Motor neuron (in vitro differentiated cells): ENCODE data around the gene ZIC1. TPM values are rescaled to one million over a fixed set of nuclear protein-coding genes. Genes with fewer than 3 reads are reported as not detected.
A peak's percentile ranks its signal among the peaks of the same experiment; 100 is the strongest.

Source experiments
- ATAC-seq, 8 experiments: fragments of 200-7000 bp; cut with Tn5 transposase; replicated peaks in 6 of 8; 2 replicates each; pipeline ENCODE4 v1.8.0; 2021; ENCODE audit warnings: mild to moderate bottlenecking in 8 of 8, moderate library complexity in 8 of 8
- H3K27ac ChIP-seq, 2 donors: fragments of 250-450 bp; sonication (Bioruptor Pico); 2 replicates each; pipeline ENCODE4 v1.9.0; 2021; ENCODE audit warnings: antibody characterized with exemption in 2 of 2, mild to moderate bottlenecking in 2 of 2, moderate library complexity in 1 of 2
- H3K4me1 ChIP-seq, 2 donors: fragments of 250-450 bp; sonication (Bioruptor Pico); replicated peaks in 1 of 2; 2 replicates each; pipeline ENCODE4 v1.6.1; 2021; ENCODE audit warnings: antibody characterized with exemption in 2 of 2, mild to moderate bottlenecking in 2 of 2, moderate library complexity in 1 of 2
- H3K4me3 ChIP-seq, 5 donors: fragments of 250-450 bp; sonication (Bioruptor Pico); 2 replicates each; pipeline ENCODE4 v1.9.0; 2021; ENCODE audit warnings: antibody characterized with exemption in 5 of 5, mild to moderate bottlenecking in 5 of 5, moderate library complexity in 4 of 5
- WGBS, 10 experiments: fragments of 450-650 bp; shearing (Covaris generic); methylation state at CpG; one replicate each; pipeline ENCODE4 v1.0.0; 2022; 5-methylcytosine and 5-hydroxymethylcytosine counted together
- in situ Hi-C, 9 experiments: fragments of 400-800 bp; cut with MboI; loops; one replicate each; pipeline ENCODE4 v1.15.0; 2021; ENCODE audit warnings: low sequenced_read_pairs in 9 of 9, low pct_unique_long_range_greater_than_20kb in 2 of 9; ENCODE audit not compliant: unreplicated experiment in 9 of 9
- total RNA-seq, 8 experiments: library from RNA; unstranded; fragments of 300-600 nt; gene quantifications; 2 replicates each; pipeline versions ENCODE4 v1.2.3 to v1.2.4, GENCODE V29; 2022

The ZIC1 gene
- total RNA-seq, 8 experiments from 2014 or later: 1.4 to 172 (median 13.4) TPM

DNA sequence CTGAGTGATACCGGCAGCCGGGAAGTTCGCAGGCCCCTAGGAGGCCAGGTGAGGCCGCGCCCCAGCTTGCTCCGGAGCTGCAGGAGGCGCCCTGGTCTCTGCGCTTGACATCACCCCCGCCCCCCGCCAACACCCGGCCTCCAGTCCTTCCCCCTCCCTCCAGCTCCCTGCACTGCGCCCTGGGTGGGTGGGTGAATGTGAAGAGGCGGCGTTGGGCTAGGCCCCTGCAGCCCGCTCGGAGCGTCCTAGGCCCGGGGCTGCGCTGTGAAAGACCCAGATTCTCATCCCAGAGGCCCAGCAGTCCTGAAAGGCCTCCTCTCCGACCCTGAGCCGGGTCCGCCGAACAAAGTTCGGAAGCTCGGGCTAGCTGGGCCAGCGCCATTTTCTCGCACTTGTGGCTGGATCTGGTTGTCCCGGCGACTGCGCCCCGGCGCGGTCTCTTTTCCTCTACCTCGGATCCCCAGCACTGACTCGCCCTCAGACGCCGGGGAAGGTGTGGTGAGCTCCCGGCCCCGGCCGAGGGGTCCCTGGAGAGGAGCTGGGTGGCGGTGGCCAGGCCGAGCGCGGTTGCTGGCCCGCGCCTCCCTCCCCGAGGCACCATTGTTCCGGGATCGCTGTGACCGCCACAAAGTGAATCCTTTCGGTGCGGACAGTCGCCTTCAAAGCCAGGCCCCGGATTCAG, 15.8 kb upstream of the ZIC1 start:
- Histone ChIP-seq H3K4me3 (peak overlapping the region; percentile 27 to 40 (median 34)), H3K27ac (no peak overlapping the region), H3K4me1 (peaks cover 0 to 4% of the 10 kb centered on the region in 2 donors)
- in situ Hi-C loops: loop anchor here in 1 of 9 experiments (25.0 kb wide), 2 partner anchors 256 to 581 kb away; no protein-coding TSS in a partner anchor
- WGBS, 10 experiments: 1 to 7% (median 4%) methylated on average over 3 to 20 of the region's 54 CpGs; no CpG with 5 or more reads in 6 of the 10 experiments
- peak; percentile 29 to 72 (median 56) for ATAC-seq

DNA sequence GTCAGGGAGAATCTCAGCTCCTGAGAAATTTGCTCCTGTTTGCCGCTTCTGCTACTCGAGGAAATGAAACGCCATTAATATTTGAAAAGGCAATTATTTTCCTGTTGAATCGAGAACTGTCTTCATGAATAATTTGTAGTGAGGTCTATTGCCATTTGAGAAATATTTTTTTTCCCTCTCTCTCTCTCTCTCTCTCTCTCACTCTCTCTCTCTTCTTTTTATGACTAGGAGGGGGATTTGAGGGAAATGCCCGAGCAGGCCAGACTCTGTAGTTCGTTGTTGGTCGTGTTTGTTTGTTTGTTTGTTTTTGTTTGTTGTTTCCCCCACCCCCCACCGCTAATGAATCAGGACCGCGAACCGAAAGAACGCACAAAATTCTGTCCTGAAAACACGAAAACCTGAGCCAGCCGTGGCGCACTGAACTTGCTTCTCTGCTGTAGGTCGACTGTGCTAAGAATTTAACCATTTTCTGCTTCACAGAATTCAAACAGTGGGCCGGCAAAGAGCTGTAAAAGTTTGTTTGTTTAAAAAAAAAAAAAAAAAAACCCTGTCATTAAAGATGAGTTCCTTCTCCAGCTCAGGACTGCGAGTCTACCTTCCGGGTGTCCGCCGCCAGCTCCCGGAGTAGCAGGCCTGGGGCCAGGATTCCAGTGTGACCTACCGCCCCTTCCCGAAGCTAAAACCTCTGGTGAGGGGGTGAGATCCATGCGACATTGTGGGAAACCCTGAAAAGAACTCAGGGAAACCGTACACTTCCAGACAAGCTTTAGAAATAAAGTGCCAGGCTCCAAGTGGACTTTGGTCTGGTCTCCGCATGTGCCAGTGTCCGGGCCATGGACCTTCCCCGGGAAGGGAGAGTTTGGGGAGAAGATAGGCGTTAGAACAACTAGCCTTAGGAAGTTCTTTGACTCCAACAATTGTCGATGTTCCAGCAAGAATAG, 15.0 kb upstream of the ZIC1 start:
- Histone ChIP-seq H3K4me3 (peak overlapping the region; percentile 27 to 40 (median 34)), H3K27ac (no peak overlapping the region), H3K4me1 (peaks cover 0 to 4% of the 10 kb centered on the region in 2 donors)
- ATAC-seq: peak in 1 of 8 experiments; percentile 8
- in situ Hi-C loops: loop anchor here in 1 of 9 experiments (25.0 kb wide), 2 partner anchors 257 to 582 kb away; no protein-coding TSS in a partner anchor
- 0 to 29% (median 9%) methylated on average over 2 to 30 of the region's 31 CpGs for WGBS, 10 experiments

DNA sequence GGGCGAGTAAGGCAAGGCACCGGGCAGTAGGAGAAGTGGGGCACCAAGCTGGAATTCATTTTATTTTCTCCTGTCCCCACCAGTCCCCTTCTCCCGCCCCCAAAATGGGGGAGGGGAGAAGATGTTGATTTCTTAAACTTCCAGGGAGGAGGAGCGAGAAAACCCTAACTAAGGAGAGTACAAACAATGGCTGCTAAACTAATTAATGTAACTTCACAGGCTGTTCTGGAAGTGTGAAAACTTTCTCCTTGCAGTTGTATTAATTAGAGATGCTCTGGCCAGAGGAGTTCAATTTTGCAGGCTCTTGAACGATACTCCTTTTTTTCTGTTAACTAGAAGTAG, 14.3 kb upstream of the ZIC1 start:
- no peak overlapping the region for H3K27ac ChIP-seq

DNA sequence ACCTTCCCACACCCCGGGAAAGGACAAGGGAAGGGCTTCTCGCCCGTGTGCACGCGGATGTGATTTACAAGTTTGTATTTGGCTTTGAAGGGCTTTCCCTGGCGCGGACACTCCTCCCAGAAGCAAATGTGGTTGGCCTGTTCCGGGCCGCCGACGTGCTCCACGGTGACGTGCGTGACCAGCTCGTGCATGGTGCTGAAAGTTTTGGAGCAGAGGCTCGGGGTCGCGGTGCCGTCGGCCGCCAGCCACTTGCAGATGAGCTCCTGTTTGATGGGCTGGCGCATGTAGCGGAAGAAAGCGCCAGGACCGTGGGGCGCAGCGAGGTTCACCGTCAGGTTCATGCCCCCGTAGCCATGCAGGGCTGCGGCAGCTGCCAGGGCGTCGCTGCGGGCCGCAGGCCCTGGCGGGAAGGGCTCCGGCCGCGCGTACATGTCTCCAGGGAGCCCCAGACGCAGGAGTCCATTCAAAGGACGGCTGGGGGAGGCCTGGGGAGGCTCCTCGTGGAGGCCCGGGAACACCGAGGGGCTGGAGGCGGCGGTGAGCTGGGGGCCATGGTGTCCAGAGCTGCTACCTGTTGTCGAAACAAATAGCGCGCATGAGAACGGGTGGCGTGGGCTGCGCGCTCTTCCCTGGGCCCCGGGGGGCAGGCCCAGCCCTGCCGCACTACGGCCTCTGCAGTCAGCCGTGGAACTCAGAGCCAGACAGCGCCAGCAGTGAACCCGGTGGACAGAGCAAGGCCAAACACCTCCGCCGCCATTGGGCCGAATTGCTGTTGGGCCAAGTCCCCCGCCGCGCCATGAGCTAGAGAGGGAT, 13.1 kb upstream of the ZIC1 start:
- Histone ChIP-seq H3K4me3 (no peak overlapping the region), H3K27ac (no peak overlapping the region), H3K4me1 (peaks cover 0 to 4% of the 10 kb centered on the region in 2 donors)
- 20 to 87% (median 39%) methylated on average over 1 to 21 of the region's 65 CpGs; no CpG with 5 or more reads in 3 of the 10 experiments for WGBS, 10 experiments
- no peak for ATAC-seq
- in situ Hi-C loops: loop anchor here in 1 of 9 experiments (25.0 kb wide), 2 partner anchors 259 to 584 kb away; no protein-coding TSS in a partner anchor

More for the DNA sequence above, 14.3 kb upstream of the ZIC1 start:
- ATAC-seq: no peak
- in situ Hi-C loops: loop anchor here in 1 of 9 experiments (25.0 kb wide), 2 partner anchors 258 to 583 kb away; no protein-coding TSS in a partner anchor
- WGBS, 10 experiments: 21 to 100% (median 38%) methylated on average over 1 to 5 of the region's 5 CpGs; no CpG with 5 or more reads in 1 of the 10 experiments
- Histone ChIP-seq H3K4me1 (peaks cover 0 to 4% of the 10 kb centered on the region in 2 donors), H3K4me3 (no peak overlapping the region)

GRCh38 chr3:147396712-147397046, 12.5 kb upstream of the ZIC1 start:
- peaks cover 0 to 4% of the 10 kb centered on the region in 2 donors for H3K4me1 ChIP-seq
- 40 to 80% (median 65%) methylated on average over 1 to 7 of the region's 17 CpGs; no CpG with 5 or more reads in 6 of the 10 experiments for WGBS, 10 experiments
- H3K27ac ChIP-seq: no peak overlapping the region
- H3K4me3 ChIP-seq: no peak overlapping the region
- no peak for ATAC-seq
- in situ Hi-C loops: loop anchor here in 1 of 9 experiments (25.0 kb wide), 2 partner anchors 259 to 584 kb away; no protein-coding TSS in a partner anchor

DNA sequence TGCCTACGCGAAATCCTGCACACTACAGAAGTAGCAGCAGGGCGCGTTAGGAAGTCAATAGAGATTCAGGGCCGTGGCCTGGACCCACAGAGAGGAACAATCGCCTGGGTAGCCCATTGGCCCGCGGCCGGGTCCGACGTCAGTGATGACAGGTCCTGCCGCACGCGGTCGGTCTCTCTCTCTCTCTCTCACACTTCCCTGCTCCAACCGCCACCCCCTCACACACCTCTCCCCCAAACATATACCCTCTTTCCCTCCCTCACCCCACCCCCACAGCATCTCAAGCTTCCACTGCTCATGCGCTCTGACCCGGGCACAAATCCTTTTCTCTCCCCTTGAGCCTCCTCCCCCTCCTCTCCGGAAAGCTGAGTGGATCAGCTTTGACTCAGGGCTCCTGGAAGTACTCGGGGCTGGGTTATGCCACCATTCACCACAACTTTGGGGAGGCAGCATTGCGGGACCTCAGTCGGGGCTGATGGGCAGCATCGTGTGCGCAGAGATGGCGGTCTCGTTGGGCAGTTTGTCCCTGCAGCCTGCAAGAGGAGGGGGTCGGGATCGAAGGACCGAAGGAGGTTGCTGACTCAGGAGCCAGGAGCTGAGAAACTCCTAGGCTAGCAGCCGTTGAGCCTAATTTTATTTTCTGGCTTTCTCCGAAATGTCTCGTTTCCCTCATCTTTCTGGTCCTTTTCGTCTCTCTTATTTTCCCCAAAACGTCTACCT, 11.8 kb upstream of the ZIC1 start:
- peak in 3 of 8 experiments; percentile 29 to 36 (median 35) for ATAC-seq
- peaks cover 0 to 4% of the 10 kb centered on the region in 2 donors for H3K4me1 ChIP-seq
- peak overlapping the region in 1 of 5 donors; percentile 12 for H3K4me3 ChIP-seq
- 9 to 100% (median 39%) methylated on average over 1 to 10 of the region's 34 CpGs; no CpG with 5 or more reads in 2 of the 10 experiments for WGBS, 10 experiments
- in situ Hi-C loops: loop anchor here in 1 of 9 experiments (25.0 kb wide), 2 partner anchors 260 to 585 kb away; no protein-coding TSS in a partner anchor
- no peak overlapping the region for H3K27ac ChIP-seq

GRCh38 chr3:147397875-147398812, 11.0 kb upstream of the ZIC1 start:
- WGBS, 10 experiments: 20 to 93% (median 45%) methylated on average over 1 to 11 of the region's 46 CpGs; no CpG with 5 or more reads in 3 of the 10 experiments
- H3K27ac ChIP-seq: no peak overlapping the region
- H3K4me1 ChIP-seq: no peaks in the 10 kb centered on the region
- H3K4me3 ChIP-seq: no peak overlapping the region
- in situ Hi-C loops: loop anchor here in 1 of 9 experiments (25.0 kb wide), 2 partner anchors 261 to 586 kb away; no protein-coding TSS in a partner anchor
- no peak for ATAC-seq

GRCh38 chr3:147398813-147399534, 10.2 kb upstream of the ZIC1 start:
- no peak overlapping the region for H3K4me3 ChIP-seq
- H3K4me1 ChIP-seq: no peaks in the 10 kb centered on the region
- 67 to 100% (median 86%) methylated on average over 1 to 2 of the region's 2 CpGs for WGBS, 10 experiments
- no peak overlapping the region for H3K27ac ChIP-seq
- in situ Hi-C loops: loop anchor here in 1 of 9 experiments (25.0 kb wide), 2 partner anchors 262 to 587 kb away; no protein-coding TSS in a partner anchor
- ATAC-seq: no peak

DNA sequence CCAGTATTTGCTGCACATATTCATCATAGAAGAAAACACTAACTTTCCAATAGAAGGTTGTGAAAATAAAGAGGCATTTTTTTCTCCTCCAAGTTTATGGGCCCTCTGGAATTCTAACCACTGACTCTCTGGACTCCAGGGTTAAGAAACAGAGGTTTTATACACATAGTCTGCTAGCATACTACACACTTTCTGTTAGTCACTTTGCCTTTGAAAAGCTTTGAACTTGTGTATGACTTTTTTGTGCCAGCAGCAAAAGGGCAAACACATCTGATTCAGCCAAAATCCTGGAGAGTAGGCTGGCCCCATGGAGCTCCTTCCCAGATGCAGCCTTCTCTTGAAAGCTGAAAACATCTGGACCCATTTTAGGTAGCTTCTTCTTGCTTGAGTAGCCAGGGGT, 9.1 kb upstream of the ZIC1 start:
- in situ Hi-C loops: loop anchor here in 2 of 9 experiments (25.0 kb wide), 2 partner anchors 212 to 687 kb away; no protein-coding TSS in a partner anchor
- ATAC-seq: no peak

DNA sequence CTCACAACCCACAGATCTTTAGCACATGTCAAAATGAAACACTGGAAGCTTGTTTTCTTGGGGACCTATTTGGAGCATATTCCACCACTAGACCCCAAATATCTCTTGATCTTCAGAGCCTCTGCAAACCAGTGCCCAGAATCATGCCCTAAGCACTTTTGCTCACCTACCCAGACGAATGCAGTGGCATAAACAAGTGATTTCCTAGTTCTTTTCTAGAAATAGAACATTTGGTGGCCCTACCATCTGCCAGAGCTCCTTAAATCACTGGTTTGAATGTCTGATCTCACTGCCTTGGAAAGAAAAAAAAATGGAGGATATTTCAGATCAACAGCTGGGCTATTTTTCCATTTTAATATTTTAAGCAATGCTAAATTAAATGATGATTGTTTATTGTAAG, 8.2 kb upstream of the ZIC1 start:
- no peak overlapping the region for H3K4me3 ChIP-seq
- WGBS, 10 experiments: 0 to 100% (median 72%) methylated on average over 1 of the region's 1 CpG; no CpG with 5 or more reads in 2 of the 10 experiments
- H3K4me1 ChIP-seq: no peaks in the 10 kb centered on the region
- in situ Hi-C loops: loop anchor here in 2 of 9 experiments (25.0 kb wide), 2 partner anchors 211 to 686 kb away; no protein-coding TSS in a partner anchor
- no peak overlapping the region for H3K27ac ChIP-seq
- no peak for ATAC-seq

More for the DNA sequence above, 9.1 kb upstream of the ZIC1 start:
- H3K4me1 ChIP-seq: no peaks in the 10 kb centered on the region
- H3K4me3 ChIP-seq: no peak overlapping the region
- H3K27ac ChIP-seq: no peak overlapping the region
